Activated T-cell treated with anti-CD3 and anti-CD28 coated beads for 4 hours (primary cell): ENCODE measurements around the gene EIF2S2.
A peak's percentile ranks its signal among the peaks of the same experiment; 100 is the strongest.

Experiments used
- DNase-seq: peaks from one replicate; pipeline ENCODE4 v3.0.0-alpha.2; 2020

The EIF2S2 gene

DNA sequence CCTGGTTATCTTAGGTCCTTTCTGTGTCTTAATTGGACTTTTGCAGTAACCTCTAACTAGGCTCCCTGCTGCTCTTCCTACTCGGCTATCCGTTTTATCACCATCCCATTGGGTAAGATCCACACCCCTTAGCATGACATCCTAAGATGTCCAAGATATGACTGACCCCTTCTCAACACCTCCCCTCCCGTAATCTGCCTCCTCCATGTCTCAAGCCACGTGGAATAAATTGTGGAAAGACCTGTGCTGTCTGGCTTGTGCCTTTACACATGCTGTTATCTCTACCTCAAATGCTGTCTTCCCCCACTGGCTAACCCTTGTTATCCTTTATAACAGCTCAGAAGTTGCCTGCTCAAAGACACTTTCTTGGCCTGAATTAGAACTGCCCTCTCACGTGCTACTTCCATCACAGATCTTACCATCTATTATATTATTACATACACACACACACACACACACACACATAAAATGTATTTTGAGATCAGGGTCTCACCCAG, 26.5 kb downstream of the EIF2S2 start:
- no peak for DNase-seq

DNA sequence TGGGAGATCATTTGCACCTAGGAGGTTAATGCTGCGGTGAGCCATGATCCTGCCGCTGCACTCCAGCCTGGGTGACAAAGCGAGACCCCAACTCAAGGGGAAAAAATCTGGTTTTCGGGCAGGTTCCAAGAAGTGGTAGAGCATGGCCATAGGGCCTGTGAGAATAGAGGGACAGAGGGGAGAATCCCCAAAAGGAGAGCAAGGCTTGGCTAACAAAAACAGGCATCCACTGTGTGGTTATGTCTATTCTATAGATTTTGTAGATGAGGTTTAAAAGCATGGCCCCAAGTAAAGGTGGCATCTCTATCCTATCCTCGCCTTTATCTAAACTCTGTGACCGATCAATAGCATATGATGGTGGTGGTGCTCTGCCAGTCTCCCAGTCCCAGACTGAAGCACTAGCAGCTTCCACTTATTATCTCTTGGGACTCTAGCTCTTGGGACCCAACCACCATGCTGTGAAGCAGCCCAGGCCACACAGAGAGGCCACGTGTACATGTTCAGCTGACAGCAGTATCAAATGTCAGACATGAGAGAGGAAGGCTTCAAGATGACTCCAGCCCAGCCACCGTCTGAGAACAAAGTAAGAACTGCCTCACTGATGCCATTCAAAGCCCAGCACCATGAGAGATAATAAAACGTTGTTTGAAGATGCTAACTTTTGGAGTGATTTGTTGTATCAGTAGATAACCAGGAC, 27.7 kb downstream of the EIF2S2 start:
- DNase-seq: no peak

DNA sequence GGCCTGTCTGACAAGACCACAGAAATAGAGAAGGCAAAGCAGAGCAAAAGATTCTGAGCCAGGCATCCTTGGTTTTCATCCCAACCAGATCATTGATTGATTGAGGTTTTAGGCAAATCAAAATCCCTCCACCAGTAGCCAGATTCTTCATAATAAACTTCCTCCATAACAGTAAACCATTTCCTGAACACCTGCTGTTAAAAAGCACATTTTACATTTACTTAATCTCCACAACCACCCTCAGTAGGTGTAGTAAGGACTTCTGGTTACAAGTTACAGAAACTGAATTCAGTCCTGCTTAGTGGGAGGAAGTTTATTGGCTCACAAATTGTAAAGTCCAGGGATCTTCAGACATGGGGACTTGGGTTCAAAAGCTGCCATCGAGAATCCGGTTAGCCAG, 28.3 kb downstream of the EIF2S2 start:
- DNase-seq: no peak

- DNase-seq: no peak
Observed at GRCh38 chr20:34083137-34083536, 28.9 kb downstream of the EIF2S2 start.

DNA sequence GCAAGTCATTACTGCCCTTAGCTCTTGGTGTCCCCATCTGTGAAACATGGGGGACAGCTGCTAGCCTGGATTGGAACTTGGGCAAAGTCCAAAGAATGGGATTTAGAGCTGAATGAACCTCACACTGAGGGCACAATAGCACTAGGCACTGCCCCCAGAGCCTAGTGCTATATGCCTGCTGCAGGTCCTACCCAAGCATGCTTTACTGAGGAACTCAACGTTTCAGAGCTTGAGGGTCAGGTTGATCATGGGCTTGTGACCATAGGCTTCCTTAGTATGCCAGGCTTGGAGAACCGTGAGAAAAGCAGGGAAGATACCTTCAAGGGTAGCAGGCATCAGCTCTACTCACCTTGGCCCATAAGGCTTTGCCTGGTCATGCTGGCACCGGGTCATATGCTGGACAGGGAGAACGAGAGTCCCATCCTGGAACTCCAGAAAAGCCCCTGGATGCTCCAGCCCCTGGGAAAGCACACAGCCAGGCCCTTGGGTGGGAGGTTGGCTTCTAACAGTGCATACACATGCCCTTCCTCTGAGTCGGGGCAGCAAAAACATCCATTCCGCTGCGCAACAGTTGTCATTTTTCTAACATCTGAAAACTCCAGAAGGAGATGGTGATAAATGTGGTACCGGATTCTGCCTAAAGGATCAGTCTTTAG, 29.7 kb downstream of the EIF2S2 start:
- no peak for DNase-seq

- no peak for DNase-seq
Observed at GRCh38 chr20:34079818-34080217, 32.2 kb downstream of the EIF2S2 start.

DNA sequence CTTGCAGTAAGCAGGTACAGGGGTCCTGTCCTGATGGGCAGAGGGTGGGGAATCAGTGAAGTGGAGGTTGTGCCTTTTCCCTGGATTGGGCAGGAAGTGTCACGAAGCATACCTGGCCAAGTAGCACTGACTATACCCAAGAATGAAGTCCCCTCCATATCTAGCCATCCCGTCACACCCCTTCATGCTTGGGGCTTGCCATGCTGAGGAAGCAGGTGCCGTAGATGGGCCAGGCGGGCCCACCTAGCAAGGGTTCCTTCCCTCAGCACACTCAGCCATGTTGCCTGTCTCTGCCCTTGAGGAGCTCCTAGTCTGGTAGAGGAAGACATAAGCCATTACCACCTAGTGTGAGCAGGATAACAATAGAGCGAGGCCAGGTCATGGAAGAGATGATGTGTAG, 33.5 kb downstream of the EIF2S2 start:
- no peak for DNase-seq

- no peak for DNase-seq
Observed at GRCh38 chr20:34076952-34077351, 35.1 kb downstream of the EIF2S2 start.

GRCh38 chr20:34075647-34076046, 36.4 kb downstream of the EIF2S2 start:
- no peak for DNase-seq

DNA sequence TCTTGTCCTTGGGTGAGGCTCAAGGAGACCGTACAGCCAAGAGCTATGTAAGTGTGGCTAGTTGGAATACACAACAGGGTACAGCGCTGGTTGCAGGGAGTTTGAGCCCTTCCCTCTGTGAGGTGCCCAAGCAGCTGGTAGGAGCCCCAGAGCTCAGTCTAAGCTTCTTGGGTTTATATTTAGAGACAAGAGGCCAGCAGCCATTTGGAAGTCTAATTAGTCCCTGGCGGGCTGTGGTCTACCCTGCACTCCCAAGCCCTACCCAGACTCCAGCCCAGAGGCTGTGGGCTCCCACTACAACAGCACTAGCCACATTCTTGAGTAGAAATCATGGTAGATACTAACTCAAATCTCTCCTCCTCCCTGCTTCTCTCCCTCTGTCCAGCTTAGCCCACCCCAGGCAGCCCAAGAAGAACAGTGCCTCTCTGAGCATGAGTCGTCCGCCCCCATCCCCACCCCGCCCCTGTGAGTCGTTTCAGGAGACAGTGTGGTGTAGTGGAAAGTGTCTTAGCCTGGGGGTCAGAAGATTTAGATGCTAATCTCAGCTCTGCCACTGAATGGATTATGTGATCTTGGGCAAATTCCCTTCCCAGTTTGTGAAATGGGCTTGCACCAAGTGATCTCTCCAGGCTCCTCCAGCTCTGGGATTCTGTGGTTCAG, 37.8 kb downstream of the EIF2S2 start:
- DNase-seq: no peak

GRCh38 chr20:34072778-34073177, 39.3 kb downstream of the EIF2S2 start:
- DNase-seq: no peak

DNA sequence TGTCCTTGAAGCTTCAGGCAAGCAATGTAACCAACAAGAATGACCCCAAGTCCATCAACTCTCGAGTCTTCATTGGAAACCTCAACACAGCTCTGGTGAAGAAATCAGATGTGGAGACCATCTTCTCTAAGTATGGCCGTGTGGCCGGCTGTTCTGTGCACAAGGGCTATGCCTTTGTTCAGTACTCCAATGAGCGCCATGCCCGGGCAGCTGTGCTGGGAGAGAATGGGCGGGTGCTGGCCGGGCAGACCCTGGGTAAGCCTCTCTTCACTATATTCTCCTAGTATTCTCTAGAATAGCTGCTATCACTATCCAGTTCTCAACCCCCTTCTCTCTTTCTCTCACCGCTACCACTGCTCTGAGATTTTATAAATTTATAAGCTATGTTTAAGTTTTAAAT, 40.0 kb downstream of the EIF2S2 start:
- no peak for DNase-seq

GRCh38 chr20:34070859-34071258, 41.2 kb downstream of the EIF2S2 start:
- no peak for DNase-seq

DNA sequence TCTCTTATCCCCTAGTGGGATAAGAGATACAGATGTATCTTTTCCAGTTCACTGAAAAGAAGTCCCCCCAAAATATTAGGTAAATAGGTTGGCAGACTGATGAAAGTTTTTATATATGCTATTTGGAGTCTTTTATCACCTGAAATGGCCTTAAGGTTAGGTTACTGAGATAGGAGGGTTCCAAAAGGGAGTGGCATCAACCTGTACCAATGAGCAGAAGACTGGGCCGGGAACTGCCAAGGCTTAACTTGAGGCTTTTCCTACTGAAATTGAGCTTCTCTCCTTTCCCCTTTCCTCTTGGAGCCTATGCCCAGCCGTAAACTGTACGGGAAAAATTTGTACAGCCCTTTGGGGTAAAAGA, 42.0 kb downstream of the EIF2S2 start:
- no peak for DNase-seq

- peak; percentile 48 for DNase-seq
Observed at GRCh38 chr20:34069341-34070078, 42.5 kb downstream of the EIF2S2 start.

- DNase-seq: no peak
Observed at GRCh38 chr20:34068001-34068400, 44.0 kb downstream of the EIF2S2 start.

DNA sequence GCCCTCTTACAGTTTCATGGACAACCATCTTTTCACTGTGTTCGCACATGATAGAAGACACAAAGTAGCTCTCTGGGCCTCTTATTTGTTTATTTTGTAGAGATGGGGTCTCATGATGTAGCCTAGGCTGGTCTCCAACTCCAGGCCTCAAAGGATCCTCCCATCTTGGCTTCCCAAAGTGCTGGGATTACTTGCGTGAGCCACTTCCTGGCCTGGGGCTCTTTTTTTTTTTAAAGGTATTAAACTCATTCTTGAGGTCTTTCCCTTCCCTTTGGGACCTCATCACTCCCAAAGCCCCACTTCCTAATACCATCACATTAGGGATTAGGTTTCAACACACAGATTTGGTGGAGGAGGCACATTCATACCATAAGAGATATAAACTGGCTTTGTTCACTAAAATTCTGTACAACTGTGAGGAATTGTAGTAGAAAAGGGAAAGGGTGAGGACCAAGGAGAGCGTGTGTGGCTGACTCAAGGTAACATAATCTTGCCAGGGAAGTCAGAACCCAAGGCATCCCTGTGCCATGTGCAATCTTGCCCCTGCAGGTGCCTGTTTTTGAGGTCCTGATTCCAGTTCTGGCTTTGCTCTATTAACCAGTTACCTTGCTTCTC, 45.5 kb downstream of the EIF2S2 start:
- no peak for DNase-seq

- no peak for DNase-seq
Observed at GRCh38 chr20:34065260-34065659, 46.8 kb downstream of the EIF2S2 start.

- no peak for DNase-seq
Observed at GRCh38 chr20:34064286-34064685, 47.8 kb downstream of the EIF2S2 start.

- no peak for DNase-seq
Observed at GRCh38 chr20:34062570-34063482, 49.2 kb downstream of the EIF2S2 start.

DNA sequence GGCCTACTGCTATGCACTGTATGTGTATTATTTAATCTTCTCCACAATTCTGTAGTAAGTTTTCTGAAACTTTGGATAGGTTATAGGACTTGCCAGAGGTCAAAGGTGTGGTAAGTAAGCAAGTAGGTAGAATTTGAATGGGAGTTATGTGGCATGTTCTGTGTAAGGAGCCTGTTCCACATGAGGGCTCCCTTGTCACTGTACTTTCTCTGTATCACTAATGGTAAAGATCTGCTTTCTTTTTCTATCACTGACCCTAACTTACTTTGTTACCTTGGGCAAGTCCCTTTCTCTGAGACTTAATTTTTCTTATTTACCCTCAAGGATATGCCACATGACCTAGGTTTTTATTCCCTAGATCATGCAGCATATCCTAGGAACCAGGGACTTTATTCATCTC, 50.3 kb downstream of the EIF2S2 start:
- DNase-seq: no peak

- DNase-seq: no peak
Observed at GRCh38 chr20:34060970-34061369, 51.1 kb downstream of the EIF2S2 start.
